Thoracic aorta (tissue), 2 donors: ENCODE data around the gene VPS18. TPM values are rescaled to one million over a fixed set of nuclear protein-coding genes. Genes with fewer than 3 reads are reported as not detected.
A peak's percentile ranks its signal among the peaks of the same experiment; 100 is the strongest.

Experiments
- ATAC-seq: fragments of 150-250 bp; one replicate; pipeline ENCODE4 v1.8.0; 2017; ENCODE audit warnings: low read depth; ENCODE audit not compliant: insufficient number of reproducible peaks, low FRiP score
- DNase-seq: peaks from one replicate; pipeline ENCODE4 v3.0.0-alpha.2; 2020; ENCODE audit warnings: low spot score
- H3K27ac ChIP-seq, 2 donors: fragments of 200-600 bp; sonication (generic); 1 replicate in 1 of 2; 2 replicates in 1 of 2; pipeline ENCODE4 v1.5.1; 2016; ENCODE audit warnings: mild to moderate bottlenecking in 2 of 2, moderate library complexity in 2 of 2
- H3K27me3 ChIP-seq: fragments of 200-600 bp; sonication (generic); replicated peaks from 2 replicates; pipeline ENCODE4 v1.6.0; 2016; ENCODE audit warnings: mild to moderate bottlenecking; ENCODE audit not compliant: insufficient read depth
- H3K36me3 ChIP-seq: fragments of 200-600 bp; sonication (generic); one replicate; pipeline ENCODE4 v1.5.1; 2016
- H3K4me1 ChIP-seq, 2 donors: fragments of 200-600 bp; sonication (generic); 1 replicate in 1 of 2; 2 replicates in 1 of 2; pipeline versions ENCODE4 v1.5.1 to v1.6.0; 2016; ENCODE audit warnings: low read depth in 2 of 2, mild to moderate bottlenecking in 1 of 2; ENCODE audit not compliant: control insufficient read depth in 1 of 2
- H3K4me3 ChIP-seq: fragments of 200-600 bp; sonication (generic); 2 replicates; pipeline ENCODE4 v1.5.1; 2016; ENCODE audit warnings: mild to moderate bottlenecking
- H3K9me3 ChIP-seq: fragments of 200-600 bp; sonication (generic); 2 replicates; pipeline ENCODE4 v1.5.1; 2016
- CTCF ChIP-seq: fragments of 200-600 bp; sonication (generic); IDR thresholded peaks from one replicate; pipeline ENCODE4 v1.5.1; 2019; ENCODE audit warnings: antibody characterized with exemption
- total RNA-seq, 2 donors: library from RNA; depleted of rRNA; stranded (reverse); fragments of >200 nt; gene quantifications; one replicate each; pipeline versions ENCODE4 v1.1.0 to v1.2.3, GENCODE V29; 2016

Gene VPS18
- 10 to 100 TPM; 26.0 to 37.9 TPM for total RNA-seq

- no peaks in the 10 kb centered on the region for H3K27me3 ChIP-seq
- DNase-seq (peak; percentile 93), ATAC-seq (peak; percentile 95)
- H3K36me3 ChIP-seq = peaks cover 8% of the 10 kb centered on the region
- no peaks in the 10 kb centered on the region for H3K9me3 ChIP-seq
- H3K4me1 ChIP-seq = peaks cover 9 to 18% of the 10 kb centered on the region in 2 donors
- H3K4me3 ChIP-seq = peak within 1 kb of the TSS; percentile 84
- TF ChIP-seq CTCF = peak; percentile 99
- H3K27ac ChIP-seq = peak within 1 kb of the TSS; percentile 86 to 89
Observed at GRCh38 chr15:40893733-40894680, at the start of gene VPS18. TSS of gene VPS18 (plus strand) at chr15:40894450. CDS start at chr15:40894769, 319 bp downstream.

GRCh38 chr15:40844696-40845030 lies 49.6 kb upstream of the VPS18 start:
- DNase-seq (no peak), ATAC-seq (no peak)
- no peaks in the 10 kb centered on the region for H3K36me3 ChIP-seq
- H3K9me3 ChIP-seq = no peaks in the 10 kb centered on the region
- peaks cover 5% of the 10 kb centered on the region for H3K27me3 ChIP-seq
- peaks cover 14 to 23% of the 10 kb centered on the region in 2 donors for H3K4me1 ChIP-seq
- no peak for TF ChIP-seq CTCF
- H3K4me3 ChIP-seq = peak overlapping the region; percentile 71
- no peak overlapping the region for H3K27ac ChIP-seq

- no peak for TF ChIP-seq CTCF
- ATAC-seq = no peak
- H3K36me3 ChIP-seq = no peaks in the 10 kb centered on the region
- H3K27me3 ChIP-seq = peaks cover 5% of the 10 kb centered on the region
- no peak overlapping the region for H3K27ac ChIP-seq
- no peak for DNase-seq
- no peaks in the 10 kb centered on the region for H3K9me3 ChIP-seq
- H3K4me1 ChIP-seq = peaks cover 14 to 23% of the 10 kb centered on the region in 2 donors
- H3K4me3 ChIP-seq = peak overlapping the region; percentile 71
Observed at GRCh38 chr15:40845036-40845435, 49.2 kb upstream of the VPS18 start.

GRCh38 chr15:40845511-40846284 lies 48.6 kb upstream of the VPS18 start:
- no peak for TF ChIP-seq CTCF
- peaks cover 14 to 23% of the 10 kb centered on the region in 2 donors for H3K4me1 ChIP-seq
- no peaks in the 10 kb centered on the region for H3K9me3 ChIP-seq
- H3K36me3 ChIP-seq = no peaks in the 10 kb centered on the region
- no peak overlapping the region for H3K27ac ChIP-seq
- DNase-seq (no peak), ATAC-seq (no peak)
- peaks cover 5% of the 10 kb centered on the region for H3K27me3 ChIP-seq
- no peak overlapping the region for H3K4me3 ChIP-seq

GRCh38 chr15:40846841-40847222 lies 47.4 kb upstream of the VPS18 start:
- peaks cover 5% of the 10 kb centered on the region for H3K27me3 ChIP-seq
- no peak overlapping the region for H3K4me3 ChIP-seq
- no peaks in the 10 kb centered on the region for H3K9me3 ChIP-seq
- peaks cover 14 to 23% of the 10 kb centered on the region in 2 donors for H3K4me1 ChIP-seq
- DNase-seq (no peak), ATAC-seq (no peak)
- TF ChIP-seq CTCF = no peak
- H3K36me3 ChIP-seq = no peaks in the 10 kb centered on the region
- H3K27ac ChIP-seq = no peak overlapping the region
